IMR-90 (cell line): Measurements from ENCODE around the gene GPRC5C. TPM values are rescaled to one million over a fixed set of nuclear protein-coding genes. Genes with fewer than 3 reads are reported as not detected.

ENCODE experiments used
- ATAC-seq: fragments of 200-7000 bp; cut with Tn5 transposase; 2 replicates; pipeline ENCODE4 v1.9.1; 2020; ENCODE audit warnings: low read depth, mild to moderate bottlenecking, moderate library complexity
- BruUV-seq: library from RNA; stranded (reverse); fragments of 400-500 nt; replicated peaks from 2 replicates; lab custom pipeline; 2021; lab: Mats Ljungman, UMichigan
- CTCF ChIA-PET: fragments of 300-600 bp; formaldehyde crosslinking; extraction: SDS; loops from one replicate; lab custom pipeline; 2021; ENCODE audit warnings: antibody characterized with exemption; lab: Yijun Ruan, JAX
- POLR2A ChIA-PET: fragments of 300-600 bp; sonication (Branson Sonifier 250); formaldehyde crosslinking; loops from one replicate; lab custom pipeline; 2022; ENCODE audit warnings: antibody characterized with exemption; ENCODE audit not compliant: unreplicated experiment; lab: Charles Lee
- DNase-seq: peaks from one replicate; pipeline ENCODE4 v3.0.0; 2013
- H2AFZ ChIP-seq: replicated peaks from 2 replicates; pipeline ENCODE3; 2013; ENCODE audit warnings: low read length, mild to moderate bottlenecking; ENCODE audit not compliant: poor library complexity
- H2AK5ac ChIP-seq: 2 replicates; pipeline ENCODE4 v1.6.1; 2013; ENCODE audit warnings: low read depth, low read length, inconsistent platforms
- H2AK9ac ChIP-seq: replicated peaks from 2 replicates; pipeline ENCODE3; 2013; ENCODE audit warnings: mild to moderate bottlenecking, low read depth, low read length, moderate library complexity; ENCODE audit not compliant: poor library complexity
- H2BK120ac ChIP-seq: 2 replicates; pipeline ENCODE4 v1.6.1; 2013; ENCODE audit warnings: low read depth, low read length, inconsistent platforms
- H2BK15ac ChIP-seq: 3 replicates; pipeline ENCODE4 v1.6.1; 2013; ENCODE audit warnings: low read depth, low read length, inconsistent platforms
- H2BK20ac ChIP-seq: 2 replicates; pipeline ENCODE4 v1.6.1; 2013; ENCODE audit warnings: low read depth, mild to moderate bottlenecking, inconsistent platforms, low read length, moderate library complexity
- H2BK5ac ChIP-seq: 2 replicates; pipeline ENCODE4 v1.6.1; 2013; ENCODE audit warnings: mild to moderate bottlenecking, low read depth, low read length, inconsistent platforms; ENCODE audit not compliant: poor library complexity, severe bottlenecking
- H3K14ac ChIP-seq: replicated peaks from 2 replicates; pipeline ENCODE4 v1.6.1; 2013; ENCODE audit warnings: low read depth, low read length, inconsistent platforms
- H3K18ac ChIP-seq: 2 replicates; pipeline ENCODE4 v1.6.1; 2013; ENCODE audit warnings: low read depth, low read length, control low read depth
- H3K23ac ChIP-seq: 2 replicates; pipeline ENCODE4 v1.6.1; 2013; ENCODE audit warnings: low read depth, low read length, inconsistent platforms
- H3K27ac ChIP-seq: 2 replicates; pipeline ENCODE4 v1.5.1; 2013; ENCODE audit warnings: mild to moderate bottlenecking, control low read depth, low read length; ENCODE audit not compliant: insufficient read depth
- H3K27me3 ChIP-seq: 2 replicates; pipeline ENCODE4 v1.6.1; 2013; ENCODE audit warnings: low read length; ENCODE audit not compliant: control insufficient read depth, insufficient read depth
- H3K36me3 ChIP-seq: 2 replicates; pipeline ENCODE4 v1.6.1; 2013; ENCODE audit warnings: low read length, mixed read lengths; ENCODE audit not compliant: control insufficient read depth, insufficient read depth
- H3K4ac ChIP-seq: 2 replicates; pipeline ENCODE4 v1.6.1; 2013; ENCODE audit warnings: low read depth, low read length, inconsistent platforms
- H3K4me1 ChIP-seq: 2 replicates; pipeline ENCODE4 v1.6.1; 2013; ENCODE audit warnings: low read length, mixed read lengths; ENCODE audit not compliant: control insufficient read depth, insufficient read depth
- H3K4me2 ChIP-seq: 2 replicates; pipeline ENCODE4 v1.6.1; 2013; ENCODE audit warnings: low read depth, mild to moderate bottlenecking, control low read depth, low read length, moderate library complexity
- H3K4me3 ChIP-seq: 2 replicates; pipeline ENCODE4 v1.5.1; 2013; ENCODE audit warnings: low read depth, mild to moderate bottlenecking, control low read depth, low read length, moderate library complexity; ENCODE audit not compliant: insufficient read depth
- H3K56ac ChIP-seq: 2 replicates; pipeline ENCODE4 v1.6.1; 2013; ENCODE audit warnings: low read length, inconsistent platforms; ENCODE audit not compliant: insufficient read depth; ENCODE audit errors: extremely low read depth
- H3K79me1 ChIP-seq, 2 experiments: 2 replicates each; pipeline ENCODE4 v1.6.1; 2013; ENCODE audit warnings: low read length in 2 of 2, inconsistent platforms in 1 of 2, low read depth in 1 of 2
- H3K9ac ChIP-seq: 2 replicates; pipeline ENCODE4 v1.6.1; 2013; ENCODE audit warnings: low read depth, low read length, control low read depth
- H3K9me1 ChIP-seq: 2 replicates; pipeline ENCODE4 v1.6.1; 2013; ENCODE audit warnings: low read length, inconsistent platforms; ENCODE audit not compliant: insufficient read depth
- H3K9me3 ChIP-seq: 2 replicates; pipeline ENCODE4 v1.6.1; 2013; ENCODE audit warnings: low read length; ENCODE audit not compliant: control insufficient read depth, insufficient read depth
- H4K20me1 ChIP-seq: 2 replicates; pipeline ENCODE4 v1.6.1; 2013; ENCODE audit warnings: low read length, inconsistent platforms; ENCODE audit not compliant: insufficient read depth
- H4K5ac ChIP-seq: 2 replicates; pipeline ENCODE4 v1.6.1; 2013; ENCODE audit warnings: mild to moderate bottlenecking, low read depth, low read length, control low read depth
- H4K8ac ChIP-seq, 2 experiments: 2 replicates each; pipeline ENCODE4 v1.6.1; 2013; ENCODE audit warnings: low read depth in 2 of 2, low read length in 2 of 2, control low read depth in 1 of 2, inconsistent platforms in 1 of 2
- H4K91ac ChIP-seq: 2 replicates; pipeline ENCODE4 v1.6.1; 2013; ENCODE audit warnings: low read depth, low read length, inconsistent platforms; ENCODE audit not compliant: insufficient read depth
- NFE2L2 ChIP-seq: fragments of 150-350 bp; IDR thresholded peaks from 2 replicates; pipeline ENCODE4 v1.6.1; 2016; ENCODE audit warnings: low read depth, mild to moderate bottlenecking, low read length
- SMC3 ChIP-seq: fragments of 150-350 bp; IDR thresholded peaks from 2 replicates; pipeline ENCODE4 v1.6.1; 2016; ENCODE audit warnings: low read depth, mild to moderate bottlenecking, antibody characterized with exemption, low read length, moderate library complexity
- WGBS, 2 experiments: methylation state at CpG; one replicate each; pipeline versions ENCODE4 v1.1.5 to v1.1.7; 2013; ENCODE audit warnings: missing lambda C conversion rate in 2 of 2; ENCODE audit not compliant: insufficient read length in 1 of 2; ENCODE audit errors: extremely low coverage in 2 of 2; 5-methylcytosine and 5-hydroxymethylcytosine counted together
- dilution Hi-C: fragments of 300-500 bp; cut with HindIII; formaldehyde crosslinking; loops from one replicate; pipeline ENCODE4 v1.14.3; 2018; ENCODE audit warnings: low sequenced_read_pairs; ENCODE audit not compliant: unreplicated experiment
- in situ Hi-C: fragments of 300-500 bp; cut with MboI; formaldehyde crosslinking; loops from 3 replicates; pipeline ENCODE4 v1.14.3; 2019; ENCODE audit warnings: low sequenced_read_pairs, inconsistent platforms, mixed read lengths
- intact Hi-C: fragments of 100-400 bp; cut with micrococcal nuclease; formaldehyde crosslinking; loops from 2 replicates; pipeline ENCODE4 v1.10.0; 2022
- polyA plus RNA-seq, 3 experiments: library from polyadenylated mRNA; depleted of rRNA; stranded (reverse); fragments of >200 nt; gene quantifications; 2 replicates each; pipeline ENCODE4 v1.2.3, GENCODE V29; 2012; ENCODE audit warnings: low replicate concordance in 1 of 3
- total RNA-seq: library from RNA; depleted of rRNA; stranded (reverse); fragments of >200 nt; gene quantifications from 2 replicates; pipeline ENCODE4 v1.2.3, GENCODE V29; 2012

Gene GPRC5C
- total and polyA plus RNA-seq, 2 of the 4 experiments (the other 2 are of a cell fraction) = not detected

DNA sequence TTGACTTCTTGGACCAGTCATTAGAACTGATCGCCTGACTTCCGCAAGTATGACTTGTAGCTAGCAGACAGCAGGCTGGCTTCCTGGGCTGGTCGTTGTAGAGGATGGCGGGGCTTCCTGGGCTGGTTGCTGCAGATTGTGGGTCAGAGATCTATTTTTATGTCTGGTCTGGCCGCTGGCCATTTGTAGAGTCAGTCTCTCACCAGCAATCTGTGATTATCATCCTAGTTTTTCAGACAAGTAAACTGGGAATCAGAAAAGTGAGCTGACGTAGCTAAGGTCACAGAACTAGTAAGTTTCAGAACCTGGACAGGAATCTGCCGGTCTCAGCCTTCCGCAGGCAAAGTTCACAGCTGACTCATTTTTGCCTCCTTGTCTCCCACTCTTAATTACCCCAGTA lies 45.5 kb upstream of the GPRC5C start:
- BruUV-seq = no TSS peak
- no peak overlapping the region for H2BK15ac ChIP-seq

More for the DNA sequence above, 45.5 kb upstream of the GPRC5C start:
- dilution Hi-C loops (no loop called here), in situ Hi-C loops (no loop called here), intact Hi-C loops (no loop called here)
- Histone ChIP-seq H4K8ac (no peak overlapping the region), H3K14ac (no peak overlapping the region), H3K9me3 (peaks cover 6% of the 10 kb centered on the region; the same call in 1 of the 2 replicates), H4K20me1 (no peaks in the 10 kb centered on the region), H3K79me1 (no peaks in the 10 kb centered on the region), H3K56ac (no peak overlapping the region), H2BK120ac (no peak overlapping the region), H3K4ac (no peak overlapping the region), H2BK20ac (no peak overlapping the region), H3K27me3 (no peaks in the 10 kb centered on the region), H3K9ac (no peak overlapping the region), H3K23ac (no peak overlapping the region), H3K9me1 (no peaks in the 10 kb centered on the region), H3K4me2 (no peak overlapping the region), H3K18ac (no peak overlapping the region), H2AK5ac (no peak overlapping the region), H2AFZ (no peak overlapping the region), H2AK9ac (no peak overlapping the region), H2BK5ac (no peak overlapping the region), H3K36me3 (no peaks in the 10 kb centered on the region), H3K4me1 (no peaks in the 10 kb centered on the region), H4K91ac (no peak overlapping the region), H3K27ac (no peak overlapping the region), H4K5ac (no peak overlapping the region), H3K4me3 (no peak overlapping the region)
- CTCF ChIA-PET = interaction anchor here (1.2 kb wide), 1 partner anchor 71 kb away, joined by 5 read pairs; no protein-coding TSS in a partner anchor
- ATAC-seq (no peak), DNase-seq (no peak)
- POLR2A ChIA-PET = no interaction called here
- 37% methylated on average over 2 of the region's 8 CpGs; no CpG with 5 or more reads in 1 of the 2 experiments for WGBS, 2 experiments
- no peak for TF ChIP-seq SMC3
- no peak for TF ChIP-seq NFE2L2
